ENCODE data around the gene FOXD3.

GRCh38 chr1:63276624-63277023 lies 45.7 kb upstream of the FOXD3 start:
- no peak for TF ChIP-seq CTCF (IDR thresholded peaks at IDR 0.05; ENCODE audit: poor library complexity)
- no peak for TF ChIP-seq EZH2 (IDR thresholded peaks at IDR 0.05; ENCODE audit: borderline replicate concordance)
- no peak for TF ChIP-seq EZH2phosphoT487 (IDR thresholded peaks at IDR 0.05; ENCODE audit: low read depth, severe bottlenecking, unreplicated experiment)

All from hepatocyte (in vitro differentiated cells).